ENCODE measurements around the gene ZNF26. TPM values are rescaled to one million over a fixed set of nuclear protein-coding genes. Genes with fewer than 3 reads are reported as not detected.
"Not testable (repeated sequence)": the region's sequence is repeated elsewhere in the genome, so short reads cannot be mapped to it uniquely, and the experiment has no call there.

Gene ZNF26
- total RNA-seq, 1 donor from 2014 or later = 13.2 TPM

GRCh38 chr12:132955094-132956010 lies 30.8 kb upstream of the ZNF26 start:
- no peak for DNase-seq (ENCODE audit: low read depth, low spot score)

GRCh38 chr12:132956011-132956788 lies 30.0 kb upstream of the ZNF26 start, which contains the start of gene ZNF605:
ZNF605 (minus strand) TSS chr12:132956306; CDS start chr12:132945635, 10,671 bp downstream.
- peak; percentile 66 for DNase-seq (ENCODE audit: low read depth, low spot score)

GRCh38 chr12:132961790-132962189 lies 24.4 kb upstream of the ZNF26 start:
- not testable (repeated sequence) for DNase-seq (ENCODE audit: low read depth, low spot score)

- not testable (repeated sequence) for DNase-seq (ENCODE audit: low read depth, low spot score)
Observed at GRCh38 chr12:132963947-132964346, 22.2 kb upstream of the ZNF26 start.

- no peak for DNase-seq (ENCODE audit: low read depth, low spot score)
Observed at GRCh38 chr12:132965796-132966195, 20.4 kb upstream of the ZNF26 start.

GRCh38 chr12:132966676-132967415 lies 19.3 kb upstream of the ZNF26 start:
- no peak for DNase-seq (ENCODE audit: low read depth, low spot score)

GRCh38 chr12:132967736-132968135 lies 18.4 kb upstream of the ZNF26 start:
- DNase-seq (ENCODE audit: low read depth, low spot score) = no peak

GRCh38 chr12:132972374-132972773 lies 13.8 kb upstream of the ZNF26 start:
- no peak for DNase-seq (ENCODE audit: low read depth, low spot score)

- DNase-seq (ENCODE audit: low read depth, low spot score) = not testable (repeated sequence)
Observed at GRCh38 chr12:132976870-132977269, 9.3 kb upstream of the ZNF26 start.

- no peak for DNase-seq (ENCODE audit: low read depth, low spot score)
Observed at GRCh38 chr12:132986885-132987225, 688 bp downstream of the ZNF26 start.

GRCh38 chr12:132998741-132999140 lies 12.6 kb downstream of the ZNF26 start:
- no peak for DNase-seq (ENCODE audit: low read depth, low spot score)

GRCh38 chr12:133010657-133011297 lies 24.6 kb downstream of the ZNF26 start:
- DNase-seq (ENCODE audit: low read depth, low spot score) = no peak

- DNase-seq (ENCODE audit: low read depth, low spot score) = no peak
Observed at GRCh38 chr12:133023566-133023965, 37.4 kb downstream of the ZNF26 start.

GRCh38 chr12:133026996-133027395 lies 40.8 kb downstream of the ZNF26 start:
- no peak for DNase-seq (ENCODE audit: low read depth, low spot score)

- peak; percentile 95 for DNase-seq (ENCODE audit: low read depth, low spot score)
Observed at GRCh38 chr12:133037207-133038005, 51.2 kb downstream of the ZNF26 start, which contains the start of gene ZNF84. ZNF84 (plus strand) TSS chr12:133037509; CDS start chr12:133041468, 3,959 bp downstream.

- no peak for DNase-seq (ENCODE audit: low read depth, low spot score)
Observed at GRCh38 chr12:133038118-133038709, 52.0 kb downstream of the ZNF26 start.

- DNase-seq (ENCODE audit: low read depth, low spot score) = no peak
Observed at GRCh38 chr12:133046698-133047097, 60.5 kb downstream of the ZNF26 start.

GRCh38 chr12:133057446-133057845 lies 71.3 kb downstream of the ZNF26 start:
- no peak for DNase-seq (ENCODE audit: low read depth, low spot score)

GRCh38 chr12:133058203-133059113 lies 72.3 kb downstream of the ZNF26 start:
- no peak for DNase-seq (ENCODE audit: low read depth, low spot score)
